PFSK-1 (cell line): ENCODE data around the gene ADGRL3.

Source experiments
- FOXP2 ChIP-seq: optimal IDR thresholded peaks from 2 replicates; pipeline ENCODE3; 2011; ENCODE audit warnings: borderline replicate concordance, control low read depth, inconsistent platforms; ENCODE audit not compliant: insufficient read depth; ENCODE audit errors: extremely low read length, extremely low read depth
- POLR2AphosphoS5 ChIP-seq: IDR thresholded peaks from 2 replicates; pipeline ENCODE4 v1.6.1; 2012; ENCODE audit warnings: low read depth, mild to moderate bottlenecking, control low read depth, low read length, moderate library complexity
- SIN3A ChIP-seq: IDR thresholded peaks from 2 replicates; pipeline ENCODE4 v1.6.1; 2012; ENCODE audit warnings: mild to moderate bottlenecking, low read length, moderate library complexity, borderline replicate concordance; ENCODE audit not compliant: insufficient read depth
- TAF1 ChIP-seq: IDR thresholded peaks from 2 replicates; pipeline ENCODE4 v1.6.1; 2012; ENCODE audit warnings: low read length, control low read depth, borderline replicate concordance; ENCODE audit not compliant: insufficient read depth
- TF ChIP-seq, protein P1 (sequence below), 2 experiments: IDR thresholded peaks; 2 replicates each; pipeline versions ENCODE4 v1.6.1 to v1.8.0; 2011 to 2012; ENCODE audit warnings: low read depth in 2 of 2, low read length in 2 of 2, control low read depth in 1 of 2, inconsistent platforms in 1 of 2, mild to moderate bottlenecking in 1 of 2, moderate library complexity in 1 of 2; ENCODE audit not compliant: insufficient read depth in 1 of 2

Gene ADGRL3

DNA sequence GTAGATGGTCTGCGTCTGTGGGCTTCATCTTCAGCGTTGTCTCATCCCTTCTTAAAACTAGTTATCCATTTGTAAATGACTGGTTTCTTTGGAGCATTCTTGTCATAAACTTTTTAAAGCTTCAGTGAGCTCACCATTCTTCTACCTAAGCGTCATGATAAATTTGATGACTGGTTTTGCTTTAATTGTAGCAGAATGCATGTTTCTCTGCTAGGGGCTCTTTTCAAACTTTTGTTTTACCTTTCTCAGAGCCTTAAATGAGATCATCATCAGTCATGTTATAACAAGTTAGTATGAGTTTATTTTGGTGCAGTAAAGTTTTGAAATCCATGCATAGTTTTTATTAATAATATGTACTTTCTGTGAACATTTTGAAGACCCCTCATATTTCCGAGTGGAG, 6.3 kb upstream of the ADGRL3 start:
- TF ChIP-seq FOXP2: no peak
- TF ChIP-seq TAF1: no peak
- TF ChIP-seq POLR2AphosphoS5: no peak
- TF ChIP-seq, protein P1, sequence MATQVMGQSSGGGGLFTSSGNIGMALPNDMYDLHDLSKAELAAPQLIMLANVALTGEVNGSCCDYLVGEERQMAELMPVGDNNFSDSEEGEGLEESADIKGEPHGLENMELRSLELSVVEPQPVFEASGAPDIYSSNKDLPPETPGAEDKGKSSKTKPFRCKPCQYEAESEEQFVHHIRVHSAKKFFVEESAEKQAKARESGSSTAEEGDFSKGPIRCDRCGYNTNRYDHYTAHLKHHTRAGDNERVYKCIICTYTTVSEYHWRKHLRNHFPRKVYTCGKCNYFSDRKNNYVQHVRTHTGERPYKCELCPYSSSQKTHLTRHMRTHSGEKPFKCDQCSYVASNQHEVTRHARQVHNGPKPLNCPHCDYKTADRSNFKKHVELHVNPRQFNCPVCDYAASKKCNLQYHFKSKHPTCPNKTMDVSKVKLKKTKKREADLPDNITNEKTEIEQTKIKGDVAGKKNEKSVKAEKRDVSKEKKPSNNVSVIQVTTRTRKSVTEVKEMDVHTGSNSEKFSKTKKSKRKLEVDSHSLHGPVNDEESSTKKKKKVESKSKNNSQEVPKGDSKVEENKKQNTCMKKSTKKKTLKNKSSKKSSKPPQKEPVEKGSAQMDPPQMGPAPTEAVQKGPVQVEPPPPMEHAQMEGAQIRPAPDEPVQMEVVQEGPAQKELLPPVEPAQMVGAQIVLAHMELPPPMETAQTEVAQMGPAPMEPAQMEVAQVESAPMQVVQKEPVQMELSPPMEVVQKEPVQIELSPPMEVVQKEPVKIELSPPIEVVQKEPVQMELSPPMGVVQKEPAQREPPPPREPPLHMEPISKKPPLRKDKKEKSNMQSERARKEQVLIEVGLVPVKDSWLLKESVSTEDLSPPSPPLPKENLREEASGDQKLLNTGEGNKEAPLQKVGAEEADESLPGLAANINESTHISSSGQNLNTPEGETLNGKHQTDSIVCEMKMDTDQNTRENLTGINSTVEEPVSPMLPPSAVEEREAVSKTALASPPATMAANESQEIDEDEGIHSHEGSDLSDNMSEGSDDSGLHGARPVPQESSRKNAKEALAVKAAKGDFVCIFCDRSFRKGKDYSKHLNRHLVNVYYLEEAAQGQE (IDR thresholded peaks at IDR 0.05; ENCODE audit: insufficient read depth in 1 of 2, low read depth in 2 of 2, low read length in 2 of 2): no peak
- no peak for TF ChIP-seq SIN3A

DNA sequence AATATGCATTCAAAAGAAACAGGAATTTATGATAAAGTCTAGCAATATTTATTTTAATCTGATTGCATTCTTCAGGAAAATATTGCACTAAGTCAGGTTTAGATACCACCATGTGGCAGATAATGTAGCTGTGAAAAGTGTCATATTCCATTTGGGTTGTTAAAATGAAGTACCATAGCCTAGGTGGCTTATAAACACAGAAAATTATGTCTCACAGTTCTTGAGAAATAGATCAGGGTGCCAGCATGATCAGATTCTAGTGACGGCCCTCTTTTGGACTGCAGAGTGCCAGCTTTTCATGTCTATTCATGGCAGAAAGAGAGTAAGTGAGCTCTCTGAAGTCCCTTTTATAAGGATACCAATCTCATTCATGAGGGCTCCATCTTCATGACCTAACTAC, 5.6 kb upstream of the ADGRL3 start:
- TF ChIP-seq SIN3A (no peak), POLR2AphosphoS5 (no peak), FOXP2 (no peak), TAF1 (no peak)
- TF ChIP-seq, protein P1 (IDR thresholded peaks at IDR 0.05; ENCODE audit: insufficient read depth in 1 of 2, low read depth in 2 of 2, low read length in 2 of 2): no peak

DNA sequence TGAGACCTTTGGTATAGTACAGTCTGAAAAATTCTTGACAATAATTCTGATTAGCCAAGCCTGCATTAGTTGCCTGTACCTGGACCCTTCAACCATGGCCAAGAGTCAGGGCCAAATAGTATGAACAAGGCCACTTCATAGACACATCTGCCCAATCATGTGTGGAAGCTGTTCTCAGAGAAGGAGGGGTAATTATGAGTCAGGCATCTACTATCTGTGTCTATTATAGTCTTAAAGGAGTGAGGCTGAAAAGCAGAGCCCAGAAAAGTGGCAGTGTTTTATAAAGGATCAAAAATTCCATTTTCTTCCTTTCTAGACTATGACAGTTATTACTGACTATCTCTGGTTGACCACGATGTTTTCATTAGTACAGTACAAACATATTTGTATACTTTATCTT, 5.0 kb upstream of the ADGRL3 start:
- TF ChIP-seq FOXP2 (no peak), TAF1 (no peak), POLR2AphosphoS5 (no peak), SIN3A (no peak)
- TF ChIP-seq, protein P1 (IDR thresholded peaks at IDR 0.05; ENCODE audit: insufficient read depth in 1 of 2, low read depth in 2 of 2, low read length in 2 of 2): no peak

DNA sequence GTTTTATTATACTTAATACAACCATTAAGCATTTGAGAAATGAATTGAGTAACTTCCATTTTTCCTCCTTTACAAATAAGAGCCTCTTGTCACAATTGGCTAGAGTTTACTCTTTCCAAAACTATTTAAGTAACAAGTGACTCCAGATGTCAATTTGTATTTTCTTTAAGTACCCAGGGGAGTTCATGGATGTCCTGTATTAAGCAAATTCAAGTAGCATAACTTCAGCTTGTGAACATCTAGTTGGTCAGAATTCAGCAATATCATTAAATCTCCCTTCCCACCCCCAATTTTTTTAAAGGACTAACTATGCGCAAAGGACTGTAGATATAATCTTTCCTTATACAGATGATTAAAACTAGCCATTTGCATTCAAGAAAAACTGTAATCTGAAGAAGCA, 1.4 kb upstream of the ADGRL3 start:
- TF ChIP-seq POLR2AphosphoS5 (no peak), SIN3A (no peak), FOXP2 (no peak), TAF1 (no peak)
- TF ChIP-seq, protein P1 (IDR thresholded peaks at IDR 0.05; ENCODE audit: insufficient read depth in 1 of 2, low read depth in 2 of 2, low read length in 2 of 2): no peak

DNA sequence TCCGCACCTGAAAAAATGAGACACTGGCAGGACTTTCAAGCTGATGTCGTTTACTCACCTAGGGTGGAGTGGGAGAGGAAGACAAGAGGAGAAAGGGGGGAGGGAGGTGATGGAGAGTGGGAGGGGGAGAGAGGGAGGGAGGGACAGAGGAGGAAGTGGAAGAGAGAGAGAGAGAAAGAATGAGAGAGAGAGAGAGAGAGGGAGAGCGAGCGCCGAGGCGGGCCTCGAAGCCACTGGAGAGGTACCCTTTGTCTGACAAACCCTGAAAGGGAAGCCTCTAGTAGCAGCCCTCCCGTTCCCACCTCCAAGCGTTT, 296 bp upstream of the ADGRL3 start:
- TF ChIP-seq, protein P1 (IDR thresholded peaks at IDR 0.05; ENCODE audit: insufficient read depth in 1 of 2, low read depth in 2 of 2, low read length in 2 of 2): no peak
- TF ChIP-seq FOXP2: no peak
- TF ChIP-seq SIN3A: no peak
- TF ChIP-seq POLR2AphosphoS5: no peak
- TF ChIP-seq TAF1: no peak
